ENCODE measurements around the gene PRRT1B.

DNA sequence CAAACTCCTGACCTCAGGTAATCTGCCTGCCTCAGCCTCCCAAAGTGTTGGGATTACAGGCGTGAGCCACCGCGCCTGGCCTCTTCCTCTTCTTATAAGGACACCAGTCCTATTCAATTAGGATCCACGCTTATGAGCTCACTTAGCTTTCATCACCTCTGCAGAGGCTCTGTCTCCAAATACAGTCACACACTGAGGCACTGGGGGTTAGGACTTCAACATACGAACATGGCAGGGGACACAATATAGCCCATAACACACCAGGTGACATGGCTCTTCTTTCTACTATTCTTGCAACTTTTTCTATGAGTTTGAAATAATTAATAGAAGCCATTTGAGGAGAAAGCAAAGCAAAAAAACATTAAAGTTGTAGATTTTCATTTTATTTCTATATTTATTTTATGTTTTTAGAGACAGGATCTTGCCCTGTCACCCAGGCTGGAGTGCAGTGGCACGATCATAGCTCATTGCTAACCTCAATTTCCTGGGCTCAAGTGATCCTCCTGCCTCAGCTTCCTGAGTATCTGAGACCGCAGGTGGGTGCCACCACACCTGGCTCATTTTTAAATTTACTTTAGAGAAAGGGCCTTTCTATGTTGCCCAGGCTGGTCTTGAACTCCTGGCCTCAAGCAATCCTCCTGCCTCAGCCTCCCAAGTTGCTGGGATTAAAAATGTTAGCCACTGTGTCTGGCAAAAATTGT lies 6.0 kb upstream of the PRRT1B start:
- TF ChIP-seq NFE2 (IDR thresholded peaks at IDR 0.05; ENCODE audit: low read depth) (no peak), NCOA1 (IDR thresholded peaks at IDR 0.05; ENCODE audit: low read depth) (no peak), POLR2AphosphoS5 (IDR thresholded peaks at IDR 0.05; ENCODE audit: control insufficient read depth, insufficient read depth, low read depth, low read length) (no peak)
- TF ChIP-seq, protein P1, sequence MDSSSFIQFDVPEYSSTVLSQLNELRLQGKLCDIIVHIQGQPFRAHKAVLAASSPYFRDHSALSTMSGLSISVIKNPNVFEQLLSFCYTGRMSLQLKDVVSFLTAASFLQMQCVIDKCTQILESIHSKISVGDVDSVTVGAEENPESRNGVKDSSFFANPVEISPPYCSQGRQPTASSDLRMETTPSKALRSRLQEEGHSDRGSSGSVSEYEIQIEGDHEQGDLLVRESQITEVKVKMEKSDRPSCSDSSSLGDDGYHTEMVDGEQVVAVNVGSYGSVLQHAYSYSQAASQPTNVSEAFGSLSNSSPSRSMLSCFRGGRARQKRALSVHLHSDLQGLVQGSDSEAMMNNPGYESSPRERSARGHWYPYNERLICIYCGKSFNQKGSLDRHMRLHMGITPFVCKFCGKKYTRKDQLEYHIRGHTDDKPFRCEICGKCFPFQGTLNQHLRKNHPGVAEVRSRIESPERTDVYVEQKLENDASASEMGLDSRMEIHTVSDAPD (CRISPR knock-in tag; IDR thresholded peaks at IDR 0.05), result no peak
- TF ChIP-seq, protein P2, sequence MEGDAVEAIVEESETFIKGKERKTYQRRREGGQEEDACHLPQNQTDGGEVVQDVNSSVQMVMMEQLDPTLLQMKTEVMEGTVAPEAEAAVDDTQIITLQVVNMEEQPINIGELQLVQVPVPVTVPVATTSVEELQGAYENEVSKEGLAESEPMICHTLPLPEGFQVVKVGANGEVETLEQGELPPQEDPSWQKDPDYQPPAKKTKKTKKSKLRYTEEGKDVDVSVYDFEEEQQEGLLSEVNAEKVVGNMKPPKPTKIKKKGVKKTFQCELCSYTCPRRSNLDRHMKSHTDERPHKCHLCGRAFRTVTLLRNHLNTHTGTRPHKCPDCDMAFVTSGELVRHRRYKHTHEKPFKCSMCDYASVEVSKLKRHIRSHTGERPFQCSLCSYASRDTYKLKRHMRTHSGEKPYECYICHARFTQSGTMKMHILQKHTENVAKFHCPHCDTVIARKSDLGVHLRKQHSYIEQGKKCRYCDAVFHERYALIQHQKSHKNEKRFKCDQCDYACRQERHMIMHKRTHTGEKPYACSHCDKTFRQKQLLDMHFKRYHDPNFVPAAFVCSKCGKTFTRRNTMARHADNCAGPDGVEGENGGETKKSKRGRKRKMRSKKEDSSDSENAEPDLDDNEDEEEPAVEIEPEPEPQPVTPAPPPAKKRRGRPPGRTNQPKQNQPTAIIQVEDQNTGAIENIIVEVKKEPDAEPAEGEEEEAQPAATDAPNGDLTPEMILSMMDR (IDR thresholded peaks at IDR 0.05 in 2 of 3, conservative IDR thresholded peaks at IDR 0.05 in 1 of 3; ENCODE audit: insufficient read depth in 2 of 3, low read depth in 1 of 3, low read length in 3 of 3), result no peak
